ENCODE measurements around the gene ADAM10.

- TF ChIP-seq EZH2 (IDR thresholded peaks at IDR 0.05; ENCODE audit: low read depth) (no peak), CTCF (conservative IDR thresholded peaks at IDR 0.05) (no peak)
Measured at GRCh38 chr15:58755956-58756355, 6.4 kb upstream of the ADAM10 start.

All from PC-9 (cell line).